ENCODE data around the gene LASP1.

The LASP1 gene

DNA sequence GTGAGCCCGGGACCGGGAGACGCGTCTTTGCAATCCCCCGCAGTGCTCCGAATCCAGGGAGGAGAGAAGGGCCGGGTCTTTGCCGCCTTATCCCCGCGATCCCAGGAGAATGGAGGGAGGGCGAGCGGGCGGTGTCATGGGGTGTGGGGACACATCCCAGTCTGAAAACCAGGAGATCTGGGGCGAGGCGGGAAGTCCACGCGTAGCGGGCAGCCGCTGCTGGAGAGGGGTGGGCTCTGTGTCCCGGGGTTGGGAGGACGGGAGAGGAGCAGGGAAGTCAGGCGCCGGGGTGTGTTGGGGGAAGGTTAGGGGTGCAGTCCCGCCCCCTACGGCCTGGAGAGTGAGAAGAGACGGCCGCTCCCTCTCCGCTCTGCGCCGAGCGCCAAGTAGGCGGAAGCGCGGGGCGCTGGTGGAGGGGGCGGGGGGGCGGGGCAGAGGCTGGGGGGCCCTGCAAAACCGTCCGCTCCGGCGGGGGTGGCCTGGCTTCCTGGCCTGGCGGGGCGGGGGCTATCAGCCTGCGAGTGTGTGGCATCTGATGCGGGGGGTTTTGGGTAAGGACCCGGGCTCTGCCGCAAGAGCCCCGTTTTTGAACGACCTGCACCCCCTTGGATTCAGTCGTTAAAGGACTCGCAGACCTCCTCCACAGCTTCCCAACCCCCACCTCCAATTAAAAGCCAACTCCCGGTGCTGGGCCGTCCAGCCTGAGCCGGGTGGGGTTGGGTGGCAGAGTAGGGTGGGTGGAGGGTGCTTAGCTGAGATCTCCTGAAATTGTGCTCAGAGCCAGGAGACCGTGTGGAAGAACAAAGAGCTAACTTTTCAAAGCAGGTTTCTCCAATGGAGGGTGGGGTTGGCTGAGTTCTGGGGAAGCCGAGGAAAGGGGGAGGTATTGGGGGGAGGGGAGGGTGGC lies 654 bp downstream of the LASP1 start:
- peak; percentile 89 for DNase-seq

DNA sequence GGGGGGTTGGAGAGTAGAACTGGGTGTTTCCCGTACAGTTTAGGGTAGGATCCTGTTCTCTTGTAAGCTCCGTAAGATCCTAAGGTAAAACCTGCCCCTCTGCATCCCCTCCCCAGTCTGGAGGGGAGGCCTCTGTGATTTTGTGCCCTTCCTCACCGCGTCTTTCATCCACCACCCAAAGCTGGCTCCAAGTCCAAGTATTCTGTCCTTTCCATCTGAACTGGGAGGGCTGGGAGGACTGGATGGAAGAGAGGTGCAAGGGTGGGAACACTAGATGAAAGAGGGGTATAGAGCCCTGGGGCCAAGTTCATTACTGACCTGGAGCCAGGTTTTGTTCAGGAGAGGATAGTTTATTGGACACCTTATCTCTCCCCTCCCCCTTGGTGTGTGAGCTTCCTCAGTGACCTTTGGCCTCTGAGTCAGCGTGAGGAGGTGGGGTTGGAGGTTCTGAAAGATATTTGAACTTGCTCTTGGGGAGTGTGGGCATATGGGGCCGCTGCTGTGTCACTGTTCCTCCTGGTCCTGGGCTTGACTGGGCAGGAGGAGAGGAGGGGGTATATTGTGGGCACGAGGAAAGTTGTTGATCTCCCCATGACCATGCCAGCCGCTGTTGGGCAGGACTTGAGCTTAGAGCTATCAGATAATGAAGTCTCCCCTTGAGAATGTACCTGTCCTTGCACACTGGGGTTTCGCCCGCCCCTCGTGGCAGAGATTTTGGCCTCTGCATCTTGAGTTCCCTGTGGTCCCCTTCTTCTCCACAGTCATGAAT lies 1.6 kb downstream of the LASP1 start:
- no peak for DNase-seq

DNA sequence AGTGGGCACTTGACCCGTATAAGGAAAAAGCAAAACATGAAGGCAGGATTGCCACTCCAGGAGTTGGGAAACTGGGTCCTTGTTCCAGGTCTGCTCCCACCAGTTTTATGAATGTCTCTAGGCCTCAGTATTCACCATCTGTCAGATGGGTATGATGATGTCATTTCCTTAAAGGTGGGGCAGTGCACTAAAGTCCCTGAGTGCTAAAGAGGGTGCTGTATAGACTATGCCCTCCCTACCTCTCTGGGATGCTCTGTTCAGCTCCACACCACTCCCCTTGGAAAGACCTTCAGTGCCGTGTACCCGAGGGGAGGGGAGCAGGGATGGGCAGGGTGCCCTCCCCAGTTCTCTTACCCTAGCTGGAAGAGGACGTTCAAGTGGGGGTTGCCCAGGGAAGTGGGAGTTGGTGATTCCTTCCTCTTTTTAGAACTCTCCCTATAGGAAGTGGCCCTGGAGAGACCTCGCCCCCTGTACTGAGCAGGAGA lies 2.2 kb downstream of the LASP1 start:
- DNase-seq: no peak

DNA sequence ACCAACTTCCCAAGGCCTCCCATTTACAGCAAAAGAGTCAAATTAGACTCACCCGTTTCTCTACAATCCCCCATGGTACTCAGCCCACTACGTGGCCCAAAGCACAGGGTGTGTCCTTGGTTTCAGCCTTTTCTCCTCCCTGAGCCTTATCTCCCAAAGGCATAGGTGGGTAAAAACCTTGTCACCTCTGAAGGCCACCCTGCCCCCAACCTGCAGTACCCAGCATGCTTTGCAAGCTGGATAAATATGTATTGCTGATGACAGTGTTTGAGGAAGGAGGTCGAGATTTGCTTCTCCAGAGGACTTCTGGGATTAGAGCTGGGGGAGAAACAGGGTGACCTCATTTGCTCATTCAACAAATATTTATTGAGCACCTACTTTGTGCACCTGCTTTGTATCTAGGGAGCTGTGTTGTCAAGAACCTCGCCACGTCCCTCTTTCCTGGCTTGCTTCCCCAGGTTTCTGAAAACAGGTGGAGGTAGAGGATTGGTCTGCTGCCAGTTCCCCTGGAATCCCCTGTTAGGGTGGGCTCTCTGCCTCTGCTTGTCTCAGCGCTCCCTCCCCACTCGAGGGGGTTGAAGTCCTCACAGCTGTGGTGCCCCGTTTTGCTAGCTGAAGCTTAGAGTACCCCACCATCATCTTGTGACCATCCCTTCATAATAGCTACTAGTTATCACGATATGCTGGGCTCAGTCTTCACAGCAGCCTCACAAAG lies 3.0 kb downstream of the LASP1 start:
- DNase-seq: no peak

DNA sequence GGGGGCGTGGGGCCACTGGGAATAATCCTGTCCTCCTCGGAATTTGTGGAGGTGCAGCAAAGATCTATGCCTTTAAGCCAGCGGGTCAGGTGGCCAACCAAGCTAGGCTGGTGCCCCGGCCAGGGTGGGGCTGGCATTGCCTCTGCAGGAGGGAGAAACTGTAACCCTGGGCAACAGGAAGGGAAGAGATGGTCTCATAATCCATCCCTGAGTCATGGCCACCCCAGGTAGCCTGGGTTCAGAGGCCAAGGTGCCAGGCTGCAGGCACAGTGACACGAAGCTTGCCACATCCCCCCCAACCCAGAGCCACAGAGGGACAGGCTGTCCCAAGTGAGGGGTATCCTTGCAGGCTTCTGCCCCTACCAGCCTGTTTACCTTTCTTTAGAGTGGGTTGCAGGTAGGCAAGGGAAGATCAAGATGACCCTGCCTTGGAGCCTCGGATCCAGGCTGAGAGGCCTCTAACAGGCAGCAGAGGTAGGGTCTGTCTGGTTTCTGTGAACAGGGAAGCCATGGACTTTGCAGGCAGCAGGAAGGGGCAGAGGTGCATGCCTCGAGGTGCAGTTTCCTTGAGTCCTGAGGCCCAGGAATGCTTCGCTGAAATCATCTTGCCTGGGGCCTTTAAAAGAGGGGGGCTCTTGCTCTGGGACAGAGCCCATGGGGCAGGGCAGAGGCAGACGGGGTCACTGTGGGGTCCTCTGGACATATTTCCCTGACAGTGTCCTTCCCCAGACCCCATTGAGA lies 4.0 kb downstream of the LASP1 start:
- DNase-seq: no peak

DNA sequence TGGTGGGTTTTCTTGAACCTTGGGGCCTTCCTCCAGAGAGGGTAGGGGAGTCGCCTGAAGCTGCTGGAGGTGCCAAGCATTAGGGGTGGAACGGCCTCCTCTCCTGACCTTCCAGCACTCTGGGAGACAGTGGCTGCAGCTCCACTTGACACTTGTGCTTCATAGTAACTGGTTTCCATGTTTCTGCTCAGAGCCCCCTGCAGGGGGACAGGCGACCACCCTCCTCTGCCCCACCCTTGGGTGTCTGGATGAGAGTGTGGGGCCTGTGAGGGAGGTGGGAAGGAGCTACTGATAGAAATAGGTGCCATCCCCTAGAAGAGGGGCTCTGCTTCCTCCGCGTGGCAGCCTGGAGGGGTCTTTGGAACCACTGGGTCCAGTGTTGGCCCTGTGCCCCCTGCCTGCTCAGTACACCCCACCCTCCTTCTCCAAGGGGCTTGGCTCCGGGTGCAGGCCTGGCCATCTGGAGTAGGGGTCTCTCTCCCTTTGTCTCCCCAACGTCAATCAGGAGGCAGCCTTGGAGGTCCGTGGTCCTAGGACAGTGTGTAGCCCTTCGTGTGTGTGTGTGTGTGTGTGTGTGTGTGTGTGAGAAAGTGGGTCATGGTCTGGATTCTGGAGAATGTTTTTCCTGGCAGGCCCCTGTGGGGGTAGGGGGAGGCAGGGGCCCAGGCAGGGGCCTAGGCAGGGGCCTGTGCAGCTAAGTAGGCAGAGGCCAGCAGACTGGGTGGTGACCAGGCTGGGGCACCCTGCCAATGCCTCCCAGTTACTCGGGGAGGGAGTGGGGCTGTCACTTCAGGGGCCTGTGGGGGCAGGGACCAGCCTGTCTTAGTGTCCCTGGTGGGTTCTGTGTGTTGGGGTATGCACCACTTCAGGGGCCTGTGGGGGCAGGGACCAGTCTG lies 4.9 kb downstream of the LASP1 start:
- DNase-seq: no peak

DNA sequence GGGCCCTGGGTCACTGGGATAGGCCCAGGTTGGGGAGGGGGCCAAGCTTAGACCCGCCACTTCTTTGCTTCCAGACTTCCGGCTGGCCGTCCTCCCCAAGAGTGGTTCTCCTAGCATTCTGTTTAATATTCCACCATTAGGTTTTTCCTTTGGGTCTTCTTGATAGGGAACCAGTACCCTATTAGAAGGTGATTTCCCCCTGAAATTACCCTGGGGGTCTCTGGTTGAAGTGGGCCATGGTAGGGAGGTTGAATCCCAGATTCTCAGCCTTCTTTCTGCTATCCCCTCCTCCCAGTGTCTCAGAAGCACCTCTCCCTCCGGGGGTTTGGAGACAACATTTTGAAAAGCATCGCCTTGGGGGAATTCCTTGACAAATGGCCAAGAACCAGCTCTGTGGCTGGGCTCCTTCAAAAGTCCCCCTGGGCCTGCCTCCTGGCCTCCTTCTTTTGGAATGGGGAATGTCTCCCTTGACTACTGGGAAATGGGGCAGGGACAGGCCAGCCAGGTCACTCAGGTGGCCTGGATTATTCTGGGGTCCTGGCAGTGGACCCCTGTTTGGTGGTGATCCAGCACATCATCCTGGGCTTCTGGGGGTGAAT lies 5.7 kb downstream of the LASP1 start:
- no peak for DNase-seq

DNA sequence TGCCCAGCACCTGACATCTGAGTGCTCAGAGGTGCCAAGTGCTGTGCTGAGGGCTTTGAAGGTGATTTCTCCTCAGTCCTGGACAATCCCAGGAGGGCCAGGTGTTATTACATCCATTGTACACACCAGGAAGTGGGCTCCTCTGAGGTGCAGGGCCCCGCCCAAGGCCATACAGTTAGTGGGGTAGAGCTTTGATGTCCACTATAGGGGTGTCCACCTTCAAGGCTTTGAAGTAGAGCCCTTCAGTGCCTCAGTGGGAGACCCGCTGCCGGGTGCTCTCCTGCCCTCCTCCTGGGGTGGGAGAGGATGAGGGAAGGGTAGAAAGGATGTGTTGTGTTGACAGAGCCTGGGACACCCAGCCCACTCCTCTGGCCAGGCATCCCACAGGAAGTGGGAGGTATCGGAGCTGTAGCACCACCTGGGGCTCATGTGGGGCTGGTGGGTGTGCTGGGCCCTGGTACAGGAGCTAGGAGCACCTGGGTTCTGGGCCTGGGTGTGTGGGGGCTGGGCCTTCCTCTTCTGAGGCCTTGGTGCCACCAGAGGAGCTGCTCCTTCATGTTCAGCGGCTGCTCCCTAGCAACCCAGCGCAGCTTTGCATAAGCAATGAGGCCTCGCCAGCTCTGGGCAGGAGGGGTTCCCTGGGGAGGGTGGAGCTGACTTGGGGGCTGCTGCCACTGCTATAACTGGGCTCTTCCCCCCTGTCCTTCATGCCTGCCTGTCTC lies 7.4 kb downstream of the LASP1 start:
- no peak for DNase-seq

DNA sequence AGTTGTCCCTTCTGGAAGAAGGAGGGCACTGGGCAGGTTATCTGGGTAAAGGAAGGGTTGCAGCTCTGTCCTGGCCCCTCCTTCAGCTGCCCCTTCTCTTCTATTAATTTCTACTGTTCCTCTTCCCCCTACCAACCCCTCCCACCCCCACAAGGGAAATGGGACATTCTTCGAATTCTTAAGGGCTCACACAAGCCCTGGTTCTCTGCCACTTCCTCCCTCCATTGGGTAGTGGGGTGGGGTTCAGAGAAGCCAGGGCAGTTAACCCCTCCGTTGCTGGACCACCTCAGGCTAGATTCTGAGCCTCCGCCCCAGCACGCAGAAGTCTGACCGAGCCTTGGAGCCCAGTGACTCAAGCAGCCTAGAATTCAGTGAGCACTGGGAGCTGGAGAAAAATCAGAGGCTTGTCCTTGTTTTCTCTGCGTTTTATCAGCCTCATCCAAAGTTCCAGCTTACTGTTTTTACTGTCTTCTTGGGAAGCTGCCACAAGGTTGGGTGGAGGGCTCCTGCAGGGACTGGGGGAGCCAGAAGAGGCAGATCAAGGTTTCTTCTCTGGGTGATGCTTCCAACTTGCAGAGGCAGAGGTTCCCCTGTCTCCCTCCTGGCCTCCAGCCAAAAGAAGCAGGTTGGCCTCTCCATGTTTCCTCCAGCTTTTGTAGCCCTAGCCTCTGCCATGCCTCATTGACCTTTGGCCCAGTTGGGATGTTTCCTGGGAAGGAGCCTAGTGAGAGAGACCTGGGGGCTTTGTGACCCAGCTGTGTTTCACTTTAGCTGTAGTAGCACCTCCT lies 10.2 kb downstream of the LASP1 start:
- peak; percentile 83 for DNase-seq

DNA sequence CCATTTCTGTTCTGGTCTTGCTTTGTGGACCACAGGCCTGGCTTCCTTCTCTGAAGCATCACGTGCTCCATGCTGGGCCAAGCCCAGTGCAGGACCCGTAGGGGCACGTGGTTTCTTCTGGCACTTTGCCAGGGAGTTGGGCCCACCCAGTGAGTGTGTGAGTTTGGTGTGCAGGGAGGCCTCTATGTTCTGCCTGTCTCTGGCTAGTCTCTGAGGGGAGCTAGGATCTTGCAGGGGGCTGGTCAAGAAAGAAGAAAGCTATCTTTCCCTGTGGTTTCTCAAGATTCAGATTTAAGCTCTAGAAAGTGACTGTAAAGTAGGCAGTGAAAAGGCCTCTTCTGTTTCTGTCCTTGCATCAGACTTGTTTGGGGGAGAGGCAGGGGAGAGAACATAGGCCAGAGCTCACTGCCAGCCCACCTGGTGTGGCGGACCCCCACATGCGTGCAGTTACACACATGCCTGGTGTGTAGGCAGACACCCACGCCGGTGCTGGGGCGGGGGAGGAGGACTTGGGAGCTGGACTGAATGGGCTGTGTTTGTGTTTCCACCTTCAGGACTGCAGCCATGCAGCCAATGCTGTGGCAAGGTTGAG lies 11.8 kb downstream of the LASP1 start:
- DNase-seq: peak; percentile 83

DNA sequence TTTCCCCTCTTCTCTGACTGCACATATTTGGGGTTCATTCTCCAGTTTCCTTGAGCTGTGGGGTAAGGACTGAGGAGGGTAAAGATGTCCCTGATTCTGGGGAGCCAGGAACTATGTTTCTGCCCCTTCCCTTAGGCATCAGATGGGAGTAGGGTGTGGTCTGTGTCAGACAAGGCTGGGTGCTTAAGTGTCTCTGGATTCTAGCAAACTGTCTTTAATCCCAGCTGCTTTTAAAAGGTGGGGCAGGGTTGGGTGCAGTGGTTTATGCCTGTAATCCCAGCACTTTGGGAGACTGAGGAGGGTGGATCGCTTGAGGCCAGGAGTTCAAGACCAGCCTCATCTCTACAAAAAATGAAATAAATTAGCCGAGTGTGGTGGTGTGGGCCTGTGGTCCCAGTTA lies 13.0 kb downstream of the LASP1 start:
- no peak for DNase-seq

DNA sequence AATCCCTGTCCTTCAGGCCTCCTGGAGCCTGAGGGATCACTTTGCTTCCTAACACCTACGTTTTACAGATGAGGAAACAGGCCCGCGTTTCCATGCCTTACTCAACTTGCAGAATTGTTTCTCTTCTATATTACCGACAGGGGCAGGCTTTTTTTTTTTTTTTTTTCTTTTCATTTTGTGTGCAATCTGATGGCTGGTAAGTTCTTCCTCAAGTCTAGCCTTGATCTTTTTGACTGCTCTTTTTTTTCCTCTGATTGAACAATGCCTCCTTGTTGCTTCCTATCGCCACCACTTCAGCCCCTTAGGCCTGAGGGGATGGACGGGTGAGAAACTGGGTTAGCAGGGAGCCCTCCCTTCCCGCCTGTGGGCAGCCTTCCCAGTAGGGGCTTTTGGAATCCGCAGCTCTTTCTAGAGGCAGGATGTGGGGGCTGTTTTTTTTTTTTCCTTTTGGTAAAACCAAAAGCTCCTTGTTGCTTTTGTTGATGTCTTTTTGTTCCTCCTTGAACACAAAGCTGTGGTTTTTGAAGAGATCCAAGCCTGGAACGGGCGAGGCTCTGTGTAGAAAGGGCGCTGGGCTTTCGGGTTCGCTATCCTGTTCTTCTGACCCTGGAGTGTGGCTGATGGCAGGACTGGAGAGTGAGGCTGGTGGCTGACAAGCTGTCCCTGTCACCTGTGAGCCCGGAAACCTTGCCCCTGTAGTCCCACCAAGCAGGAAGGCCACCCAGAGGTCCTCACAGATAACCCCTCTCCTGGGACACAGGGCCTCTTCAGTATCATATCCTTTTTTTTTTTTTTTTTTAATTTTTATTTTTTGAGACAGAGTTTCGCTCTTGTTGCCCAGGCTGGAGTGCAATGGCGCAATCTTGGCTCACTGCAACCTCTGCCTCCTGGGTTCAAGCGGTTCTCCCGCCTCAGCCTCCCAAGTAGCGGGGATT lies 14.0 kb downstream of the LASP1 start:
- DNase-seq: no peak

DNA sequence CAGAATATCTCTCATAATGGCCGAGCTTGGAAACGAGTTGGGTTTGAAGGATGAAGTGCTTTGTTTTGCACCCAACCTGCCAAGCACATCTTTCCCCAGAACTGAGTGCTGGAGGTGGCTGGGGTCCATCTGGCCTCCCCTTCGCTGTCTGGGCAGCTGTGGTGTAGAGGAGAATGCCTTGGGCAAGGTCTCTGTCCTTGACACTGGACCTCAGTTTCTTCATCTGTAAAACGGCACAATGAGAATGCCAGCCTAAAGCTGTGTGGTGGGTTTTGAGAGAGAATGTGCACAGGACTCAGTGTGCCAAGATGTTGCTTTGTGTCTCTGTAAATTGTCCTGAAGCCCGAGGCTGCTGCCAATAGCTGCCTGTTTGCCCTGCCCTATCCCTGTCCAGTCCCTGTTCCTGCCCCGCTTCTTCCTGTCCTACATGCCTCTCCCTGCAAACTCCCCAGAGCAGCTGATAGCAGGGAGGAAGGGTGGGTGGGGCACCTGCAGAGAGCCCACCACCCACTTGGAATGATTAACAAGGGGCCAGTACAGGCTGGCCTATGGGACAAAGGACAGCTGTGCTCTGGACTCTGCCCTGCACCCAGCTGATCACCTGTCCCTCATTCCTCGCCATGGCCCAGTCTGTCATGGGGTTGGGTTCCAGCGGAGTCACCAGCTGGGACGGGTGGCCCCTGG lies 15.3 kb downstream of the LASP1 start:
- DNase-seq: no peak

DNA sequence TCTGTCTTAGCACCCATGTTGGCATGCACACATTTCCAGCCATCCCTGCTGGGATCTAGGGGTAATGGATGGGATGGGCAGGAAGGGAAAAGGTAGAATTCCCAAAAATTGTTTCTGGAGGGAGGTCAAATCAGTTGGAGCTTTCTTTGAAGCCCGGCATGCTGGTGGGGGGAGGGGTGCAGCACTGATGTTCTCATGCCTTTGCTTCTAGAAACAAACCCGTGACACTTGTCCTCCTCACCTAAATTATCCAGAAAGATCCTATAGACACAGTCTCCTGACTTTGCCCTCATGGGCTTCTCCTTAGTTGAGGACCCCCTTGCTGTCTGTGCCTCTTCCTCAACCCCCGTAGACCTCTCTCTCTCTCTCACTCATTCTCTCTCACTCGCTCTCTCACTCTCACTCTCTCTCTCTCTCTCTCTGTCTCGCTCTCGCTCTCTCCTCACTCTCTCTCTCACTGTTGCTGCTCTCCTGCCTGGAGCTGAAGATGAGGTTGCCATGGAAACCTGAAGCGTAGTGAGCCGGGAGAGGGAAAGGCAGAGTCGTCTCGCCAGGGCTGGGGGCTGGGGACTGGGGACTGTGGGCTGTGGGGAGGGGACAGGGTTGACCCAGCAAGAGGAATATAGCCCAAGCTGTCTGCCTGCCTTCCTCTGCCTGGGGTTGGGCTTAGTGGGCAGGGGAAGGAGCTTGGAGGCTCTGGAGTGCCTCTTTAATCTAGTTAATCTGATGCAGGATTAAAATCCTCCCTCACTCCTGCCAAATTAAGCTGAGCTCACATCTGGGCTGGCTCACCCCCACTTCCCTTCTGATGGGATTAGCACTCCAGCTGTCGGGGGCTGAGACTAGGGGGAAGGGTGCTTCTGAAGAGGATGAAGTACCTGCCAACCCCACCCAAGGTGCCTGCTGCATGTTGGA lies 16.1 kb downstream of the LASP1 start:
- no peak for DNase-seq

DNA sequence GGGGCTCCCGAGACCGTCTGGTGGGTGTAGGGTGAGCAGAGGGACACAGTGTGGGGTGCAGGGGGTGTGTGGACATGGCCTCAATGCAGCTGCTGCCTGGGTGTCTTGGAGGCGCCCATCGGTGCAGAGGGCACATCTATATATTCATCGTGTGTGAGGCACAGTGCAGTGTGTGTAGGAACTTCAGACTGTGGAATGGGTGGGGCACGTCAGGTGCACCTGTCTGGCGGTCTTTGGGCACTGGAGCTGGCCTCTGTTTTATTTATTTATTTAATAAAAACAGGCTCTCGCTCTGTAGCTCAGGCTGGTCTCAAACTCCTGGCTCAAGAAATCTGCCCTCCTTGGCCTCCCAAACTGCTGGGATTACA lies 16.8 kb downstream of the LASP1 start:
- DNase-seq: no peak

DNA sequence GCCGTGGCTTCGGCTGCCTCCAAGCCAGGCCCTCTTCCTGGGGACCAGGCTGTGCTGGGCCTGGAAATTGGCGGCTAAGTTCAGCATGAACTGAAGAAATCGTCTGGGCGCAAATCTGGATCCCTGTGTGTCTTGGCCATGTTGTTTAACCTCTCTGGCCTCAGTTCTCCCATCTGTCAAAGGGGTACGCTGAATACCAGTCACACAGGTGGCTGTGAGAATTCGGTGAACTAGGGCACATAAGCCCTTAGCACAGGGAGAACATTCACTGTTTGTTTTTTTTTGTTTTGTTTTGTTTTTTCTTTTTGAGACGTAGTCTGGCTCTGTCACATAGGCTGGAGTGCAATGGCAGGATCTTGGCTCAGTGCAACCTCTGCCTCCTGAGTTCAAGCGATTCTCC lies 19.0 kb downstream of the LASP1 start:
- no peak for DNase-seq

Measured in right hindlimb (tissue), 1 donor.